CD1c-positive myeloid dendritic cell (primary cell): ENCODE measurements around the gene PMEPA1.

Experiments used
- DNase-seq: peaks from one replicate; pipeline ENCODE4 v3.0.0-alpha.2; 2016; ENCODE audit errors: extremely low spot score

The PMEPA1 gene

GRCh38 chr20:57709823-57710799, at the start of gene PMEPA1:
Gene PMEPA1 (minus strand): TSS chr20:57710015. CDS start chr20:57709582, 433 bp downstream.
- DNase-seq = peak; percentile 96

DNA sequence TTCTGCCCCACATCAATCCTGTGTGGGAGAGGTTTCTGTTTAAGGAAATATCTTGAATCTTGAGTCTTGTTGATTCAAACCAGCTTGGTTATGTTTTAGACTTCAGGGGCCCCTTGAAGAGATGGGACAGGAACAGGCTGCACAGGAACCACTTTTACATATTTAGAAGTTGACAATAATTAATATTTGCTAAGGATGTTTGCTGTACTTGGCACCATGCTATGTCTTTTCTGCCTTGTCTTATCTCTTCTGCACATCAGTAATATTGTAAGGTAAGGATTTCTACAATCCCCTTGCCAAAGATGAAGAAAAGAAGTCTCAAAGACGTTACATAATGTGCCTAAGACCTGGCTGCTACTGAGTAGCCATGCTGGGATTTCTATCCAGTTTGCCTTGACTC, 48.0 kb upstream of the PMEPA1 start:
- DNase-seq = no peak

DNA sequence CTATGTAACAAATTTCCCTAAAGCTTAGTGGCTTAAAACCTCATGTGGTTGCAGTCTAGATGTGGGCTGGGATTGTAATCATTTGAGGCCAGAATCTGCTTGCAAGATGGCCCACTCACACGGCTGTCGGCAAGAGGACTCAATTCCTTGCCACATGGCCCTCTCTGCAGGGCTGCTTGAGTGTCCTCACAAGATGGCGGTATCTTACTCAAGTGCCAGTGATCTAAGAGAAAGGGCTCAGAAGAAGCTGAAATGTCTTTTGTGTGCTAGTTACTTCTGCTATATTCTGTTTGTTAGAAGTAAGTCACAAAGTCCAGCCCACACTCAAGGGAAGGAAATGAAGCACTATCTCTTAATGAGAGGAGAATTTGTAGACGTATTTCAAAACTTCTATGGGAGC, 47.1 kb upstream of the PMEPA1 start:
- DNase-seq = no peak

DNA sequence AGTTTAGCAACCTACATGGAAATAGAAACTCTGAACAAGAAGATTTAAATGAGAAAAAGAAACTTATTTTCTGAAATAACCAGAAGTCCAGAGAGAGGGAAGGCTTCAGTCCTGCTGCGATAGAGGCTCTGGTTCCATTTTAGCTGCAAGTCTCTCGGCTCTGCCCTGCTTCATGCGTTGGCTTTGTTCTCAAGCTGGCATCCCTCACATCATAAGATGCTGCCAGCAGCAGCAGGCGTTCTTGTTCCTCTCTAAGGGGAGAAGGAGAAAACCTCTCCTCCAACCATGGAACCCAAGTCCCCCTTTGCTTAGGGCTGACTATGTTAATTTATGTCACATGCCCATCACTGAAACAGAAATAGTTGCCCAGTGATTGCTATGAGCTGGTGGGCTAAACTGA, 46.4 kb upstream of the PMEPA1 start:
- no peak for DNase-seq

DNA sequence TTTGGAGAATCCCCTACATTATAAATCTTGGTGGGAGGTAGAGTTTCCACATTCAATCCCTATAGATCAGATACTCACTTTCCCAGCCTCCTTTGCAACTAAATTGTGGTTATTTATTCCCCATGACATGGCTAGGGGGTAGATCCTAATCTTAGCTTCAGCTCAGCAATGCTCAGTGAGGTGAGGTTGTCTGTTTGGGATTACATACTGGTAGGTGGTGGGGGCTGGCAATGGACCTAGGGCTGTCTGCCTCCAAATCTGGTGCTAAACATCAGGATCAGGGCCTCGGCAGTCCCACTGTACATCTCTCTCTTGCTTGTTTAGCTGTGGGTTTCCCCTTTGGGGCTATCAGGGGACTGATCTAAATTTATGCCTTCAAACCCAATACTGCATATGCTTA, 45.8 kb upstream of the PMEPA1 start:
- no peak for DNase-seq

- DNase-seq = no peak
Measured at GRCh38 chr20:57754190-57754589, 44.4 kb upstream of the PMEPA1 start.

GRCh38 chr20:57753332-57754164, 43.7 kb upstream of the PMEPA1 start:
- DNase-seq = no peak

- no peak for DNase-seq
Measured at GRCh38 chr20:57751411-57751810, 41.6 kb upstream of the PMEPA1 start.

- DNase-seq = no peak
Measured at GRCh38 chr20:57749869-57750268, 40.1 kb upstream of the PMEPA1 start.

DNA sequence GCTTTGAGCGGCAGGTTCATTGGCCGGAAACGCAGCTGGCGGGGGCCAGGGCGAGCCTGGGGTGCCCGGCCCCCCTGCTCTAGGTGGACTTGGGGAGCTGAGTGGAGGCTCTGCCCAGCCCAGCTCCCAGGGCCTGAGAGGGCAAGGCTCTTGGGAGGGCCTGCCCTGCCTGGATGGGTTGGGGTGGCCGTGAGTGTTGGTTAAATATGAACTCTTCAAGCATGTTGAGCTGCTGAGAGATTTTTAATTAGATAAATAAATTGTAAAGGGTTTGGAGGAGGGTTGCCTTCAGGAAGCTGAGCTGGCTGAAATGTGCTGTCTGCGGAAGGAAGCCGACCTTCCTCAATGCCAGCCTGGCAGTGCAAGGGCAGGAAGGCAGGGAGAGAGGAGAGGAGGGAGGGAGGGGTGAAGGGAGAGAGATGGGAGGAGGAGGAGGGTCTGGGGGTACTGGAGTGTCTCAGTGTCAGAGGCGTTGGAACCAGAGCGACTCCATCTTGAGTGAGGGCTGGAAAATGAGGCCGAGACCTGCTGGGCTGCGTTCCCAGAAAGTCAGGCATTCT, 39.4 kb upstream of the PMEPA1 start:
- DNase-seq = no peak

DNA sequence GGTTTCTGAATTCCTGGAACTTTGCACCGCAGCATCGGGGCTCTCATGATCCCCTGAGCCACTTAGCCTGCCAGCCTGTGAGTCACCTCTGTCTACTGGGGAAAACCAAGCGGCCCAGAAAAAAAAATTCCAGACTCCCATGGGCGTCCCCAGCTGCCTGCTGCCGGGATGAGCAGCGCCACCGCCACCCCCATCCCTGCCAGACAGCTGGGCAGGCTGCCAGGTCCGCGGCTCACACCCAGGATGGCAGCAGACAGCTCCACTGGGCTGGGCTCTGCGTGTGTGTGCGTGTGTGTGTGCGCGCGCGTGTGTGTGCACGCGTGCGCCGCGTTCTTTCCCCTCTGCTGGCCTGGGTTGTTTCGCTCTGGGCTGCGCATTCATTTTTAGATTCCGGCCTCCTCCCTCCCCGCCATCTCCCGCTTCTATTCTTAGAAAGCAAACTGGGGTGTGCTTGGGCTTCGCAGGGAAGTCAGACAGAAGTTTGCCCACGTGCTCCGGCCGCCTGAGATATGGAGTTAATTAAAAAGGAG, 38.9 kb upstream of the PMEPA1 start:
- DNase-seq = peak; percentile 57

GRCh38 chr20:57747861-57748481, 38.2 kb upstream of the PMEPA1 start:
- DNase-seq = no peak

- DNase-seq = no peak
Measured at GRCh38 chr20:57746832-57747404, 37.1 kb upstream of the PMEPA1 start.

- DNase-seq = no peak
Measured at GRCh38 chr20:57746201-57746600, 36.4 kb upstream of the PMEPA1 start.

DNA sequence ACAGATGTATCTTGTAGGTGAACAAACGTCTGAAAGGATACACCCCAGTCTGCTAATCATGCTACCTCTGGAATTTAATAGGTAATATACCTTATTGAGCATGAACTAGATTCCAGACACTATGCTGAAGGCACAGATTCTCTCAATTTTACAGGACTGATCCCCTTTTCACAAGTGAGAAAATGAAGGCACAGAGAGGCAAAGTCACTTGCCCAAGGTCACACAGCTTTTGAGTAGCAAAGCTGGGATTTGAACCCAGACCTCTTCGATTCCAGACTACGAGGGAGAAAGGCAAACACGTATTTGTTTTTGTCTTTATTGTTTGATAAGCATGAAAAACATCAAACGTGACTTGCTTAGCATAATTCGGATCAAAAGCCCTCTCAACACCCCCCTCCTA, 34.4 kb upstream of the PMEPA1 start:
- no peak for DNase-seq

DNA sequence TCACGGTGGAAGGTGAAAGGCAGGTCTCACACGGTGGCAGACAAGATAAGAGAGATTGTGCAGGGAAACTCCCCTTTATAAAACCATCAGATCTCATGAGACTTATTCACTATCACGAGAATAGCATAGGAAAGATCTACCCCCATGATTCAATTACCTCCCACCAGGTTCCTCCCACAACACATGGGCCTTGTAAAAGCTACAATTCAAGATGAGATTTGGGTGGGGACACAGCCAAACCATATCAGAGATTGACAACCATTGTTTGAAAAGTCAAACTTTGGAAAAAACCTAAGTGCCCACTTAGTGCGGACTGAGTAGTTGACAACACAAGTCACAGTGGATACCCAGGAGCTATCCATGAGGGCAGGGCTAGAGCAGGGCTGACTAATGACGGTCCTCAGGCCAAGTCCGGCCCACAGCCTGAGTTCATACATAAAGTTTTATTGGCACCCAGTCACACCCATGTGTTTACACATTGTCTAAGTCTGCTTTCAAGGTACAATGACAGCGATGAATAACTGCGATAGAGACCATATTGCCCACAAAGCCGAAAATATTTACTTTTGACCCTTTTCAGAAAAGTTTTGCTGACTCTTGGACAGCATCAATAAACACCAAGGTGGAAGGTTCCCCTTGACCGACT, 33.8 kb upstream of the PMEPA1 start:
- DNase-seq = no peak

DNA sequence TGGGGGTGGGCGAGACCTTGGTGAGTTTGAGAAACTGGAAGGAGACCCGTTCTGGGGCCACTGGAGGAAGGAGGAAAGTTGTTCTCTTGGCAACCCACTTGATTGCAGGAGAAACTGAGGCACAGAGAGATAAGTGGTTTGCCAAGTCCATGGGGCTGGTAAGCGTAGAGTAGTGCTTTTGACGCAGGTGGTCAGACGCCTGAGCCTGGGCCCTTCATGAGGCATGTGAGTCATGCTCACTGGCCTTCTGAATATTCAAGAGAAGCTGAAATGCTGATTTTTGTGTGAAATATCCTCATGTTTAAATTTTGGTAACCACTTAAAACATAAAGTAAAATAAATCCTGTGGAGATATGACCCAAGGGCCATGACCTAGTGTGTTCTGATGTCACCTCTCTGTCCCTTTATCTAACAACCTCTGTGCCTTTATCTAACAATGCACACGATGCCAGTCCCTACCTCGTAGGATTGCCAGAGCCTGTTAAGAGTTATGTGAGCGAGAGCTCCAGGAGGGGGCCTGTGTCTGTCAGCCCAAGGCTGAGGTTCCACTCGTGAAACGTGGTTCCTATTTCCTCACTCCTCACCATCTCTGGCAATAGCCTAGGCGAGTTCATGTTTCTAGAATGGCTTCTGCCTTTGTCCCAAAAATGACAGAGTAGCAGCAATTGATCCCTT, 32.8 kb upstream of the PMEPA1 start:
- no peak for DNase-seq

DNA sequence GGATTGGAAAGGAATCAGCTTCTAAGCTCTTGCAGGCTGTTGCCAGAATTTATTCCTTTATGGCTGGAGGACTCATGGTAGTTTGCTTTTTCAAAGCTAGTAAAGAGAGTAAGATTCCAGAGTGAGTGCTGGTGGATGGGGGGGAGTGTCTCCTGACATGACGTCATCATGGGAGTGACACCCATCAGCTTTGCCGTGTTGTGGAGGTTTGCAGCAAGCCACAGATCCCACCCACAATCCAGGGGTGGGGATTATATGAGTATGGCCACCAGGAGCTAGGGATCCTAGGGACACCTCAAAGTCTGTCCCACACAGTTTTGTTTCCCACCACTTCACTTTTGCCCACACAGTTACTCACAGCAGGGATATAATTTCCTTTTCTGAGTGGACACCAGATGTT, 28.7 kb upstream of the PMEPA1 start:
- DNase-seq = no peak

- DNase-seq = no peak
Measured at GRCh38 chr20:57738053-57738452, 28.2 kb upstream of the PMEPA1 start.

- DNase-seq = no peak
Measured at GRCh38 chr20:57737349-57737748, 27.5 kb upstream of the PMEPA1 start.
